ENCODE results near the gene C9orf50. TPM values are rescaled to one million over a fixed set of nuclear protein-coding genes. Genes with fewer than 3 reads are reported as not detected.

C9orf50 gene
- total and polyA plus RNA-seq, 2 experiments from 2014 or later: not detected

DNA sequence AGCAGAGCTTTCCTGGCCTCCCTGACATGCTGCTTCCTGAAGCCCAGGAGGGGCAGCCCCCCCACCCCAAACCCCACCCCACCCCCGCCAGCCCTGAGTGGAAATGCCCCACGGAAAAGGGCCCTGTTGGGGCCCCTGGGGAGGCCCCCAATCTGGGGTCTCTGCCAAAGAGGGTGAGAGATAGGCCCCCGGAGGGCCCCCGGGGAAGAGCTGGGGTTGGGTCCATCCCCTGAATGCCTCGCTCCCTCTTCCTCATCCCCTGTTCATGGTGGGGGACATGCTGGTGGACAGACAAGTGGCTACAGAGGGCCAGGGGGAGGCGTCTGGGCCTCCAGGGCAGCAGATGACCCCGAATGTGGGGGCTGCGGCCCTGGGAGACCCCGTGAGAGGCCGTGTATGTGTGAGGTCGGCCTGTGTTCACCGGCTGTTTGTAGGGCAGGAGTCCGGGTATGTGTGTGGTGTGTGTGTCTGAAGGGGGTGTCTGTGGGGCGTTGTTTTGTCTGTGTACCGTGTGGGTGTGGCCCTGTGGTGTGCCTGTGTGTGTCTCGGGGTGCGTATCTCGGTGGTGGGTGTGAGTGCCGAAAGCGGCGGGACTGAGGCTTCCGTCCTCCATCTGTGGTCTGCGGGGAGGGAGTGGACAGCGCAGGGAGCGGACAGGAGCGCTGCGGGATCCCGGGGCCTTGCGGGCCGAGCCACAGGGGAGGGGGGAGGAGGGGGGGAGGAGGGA is 11.3 kb downstream of the C9orf50 start:
- H3F3A ChIP-seq (replicated peaks; ENCODE audit: low read depth): no peaks in the 10 kb centered on the region; the same call in 1 of the 2 replicates
- H3K4me3 ChIP-seq: peak overlapping the region; percentile 81
- H3K27ac Mint-ChIP-seq: no peak overlapping the region
- H3K4me3 Mint-ChIP-seq: peak overlapping the region; percentile 70
- ATAC-seq: peak; percentile 2; the same call in 2 of the 3 replicates
- H3K27ac ChIP-seq (ENCODE audit: low read depth): no peak overlapping the region
- peaks cover 20% of the 10 kb centered on the region for H3K27me3 Mint-ChIP-seq (ENCODE audit: insufficient read depth, low read depth, poor library complexity)
- H3K36me3 Mint-ChIP-seq (ENCODE audit: low read depth): no peaks in the 10 kb centered on the region
- peaks cover 12% of the 10 kb centered on the region for H3K27me3 ChIP-seq (ENCODE audit: insufficient read depth)
- DNase-seq (ENCODE audit: low spot score): no peak
- no peaks in the 10 kb centered on the region for H3K79me2 ChIP-seq (replicated peaks; ENCODE audit: insufficient read depth)
- no peaks in the 10 kb centered on the region for H3K9me2 ChIP-seq (ENCODE audit: insufficient read depth)
- H4K20me1 ChIP-seq (replicated peaks; ENCODE audit: insufficient read depth): no peaks in the 10 kb centered on the region
- H3K9me3 Mint-ChIP-seq: no peaks in the 10 kb centered on the region
- no peaks in the 10 kb centered on the region for H3K36me3 ChIP-seq (ENCODE audit: insufficient read depth)
- H3K4me1 Mint-ChIP-seq: peaks cover 26% of the 10 kb centered on the region
- H2AFZ ChIP-seq: peak overlapping the region; percentile 43; the same call in 1 of the 2 replicates
- TF ChIP-seq ZNF114 (CRISPR knock-in tag; IDR thresholded peaks at IDR 0.05) (no peak), ETS1 (IDR thresholded peaks at IDR 0.05) (no peak), NANOG (IDR thresholded peaks at IDR 0.05; ENCODE audit: borderline replicate concordance) (no peak), POLR2AphosphoS5 (IDR thresholded peaks at IDR 0.05; ENCODE audit: low read depth) (no peak), STAT1 (IDR thresholded peaks at IDR 0.05; ENCODE audit: unreplicated experiment) (no peak), EZH2 (IDR thresholded peaks at IDR 0.05; ENCODE audit: low read depth, unreplicated experiment) (no peak), JUNB (IDR thresholded peaks at IDR 0.05; ENCODE audit: unreplicated experiment) (no peak), ZNF331 (CRISPR knock-in tag; IDR thresholded peaks at IDR 0.05; ENCODE audit: low read depth) (no peak), REST (IDR thresholded peaks at IDR 0.05; ENCODE audit: unreplicated experiment) (no peak), CREB1 (CRISPR knock-in tag; IDR thresholded peaks at IDR 0.05; ENCODE audit: low read depth) (no peak), EZH2phosphoT487 (IDR thresholded peaks at IDR 0.05; ENCODE audit: unreplicated experiment) (no peak), CTCF (conservative IDR thresholded peaks at IDR 0.05; ENCODE audit: low read depth in 2 of 2) (no peak)
- TF ChIP-seq, protein P1, sequence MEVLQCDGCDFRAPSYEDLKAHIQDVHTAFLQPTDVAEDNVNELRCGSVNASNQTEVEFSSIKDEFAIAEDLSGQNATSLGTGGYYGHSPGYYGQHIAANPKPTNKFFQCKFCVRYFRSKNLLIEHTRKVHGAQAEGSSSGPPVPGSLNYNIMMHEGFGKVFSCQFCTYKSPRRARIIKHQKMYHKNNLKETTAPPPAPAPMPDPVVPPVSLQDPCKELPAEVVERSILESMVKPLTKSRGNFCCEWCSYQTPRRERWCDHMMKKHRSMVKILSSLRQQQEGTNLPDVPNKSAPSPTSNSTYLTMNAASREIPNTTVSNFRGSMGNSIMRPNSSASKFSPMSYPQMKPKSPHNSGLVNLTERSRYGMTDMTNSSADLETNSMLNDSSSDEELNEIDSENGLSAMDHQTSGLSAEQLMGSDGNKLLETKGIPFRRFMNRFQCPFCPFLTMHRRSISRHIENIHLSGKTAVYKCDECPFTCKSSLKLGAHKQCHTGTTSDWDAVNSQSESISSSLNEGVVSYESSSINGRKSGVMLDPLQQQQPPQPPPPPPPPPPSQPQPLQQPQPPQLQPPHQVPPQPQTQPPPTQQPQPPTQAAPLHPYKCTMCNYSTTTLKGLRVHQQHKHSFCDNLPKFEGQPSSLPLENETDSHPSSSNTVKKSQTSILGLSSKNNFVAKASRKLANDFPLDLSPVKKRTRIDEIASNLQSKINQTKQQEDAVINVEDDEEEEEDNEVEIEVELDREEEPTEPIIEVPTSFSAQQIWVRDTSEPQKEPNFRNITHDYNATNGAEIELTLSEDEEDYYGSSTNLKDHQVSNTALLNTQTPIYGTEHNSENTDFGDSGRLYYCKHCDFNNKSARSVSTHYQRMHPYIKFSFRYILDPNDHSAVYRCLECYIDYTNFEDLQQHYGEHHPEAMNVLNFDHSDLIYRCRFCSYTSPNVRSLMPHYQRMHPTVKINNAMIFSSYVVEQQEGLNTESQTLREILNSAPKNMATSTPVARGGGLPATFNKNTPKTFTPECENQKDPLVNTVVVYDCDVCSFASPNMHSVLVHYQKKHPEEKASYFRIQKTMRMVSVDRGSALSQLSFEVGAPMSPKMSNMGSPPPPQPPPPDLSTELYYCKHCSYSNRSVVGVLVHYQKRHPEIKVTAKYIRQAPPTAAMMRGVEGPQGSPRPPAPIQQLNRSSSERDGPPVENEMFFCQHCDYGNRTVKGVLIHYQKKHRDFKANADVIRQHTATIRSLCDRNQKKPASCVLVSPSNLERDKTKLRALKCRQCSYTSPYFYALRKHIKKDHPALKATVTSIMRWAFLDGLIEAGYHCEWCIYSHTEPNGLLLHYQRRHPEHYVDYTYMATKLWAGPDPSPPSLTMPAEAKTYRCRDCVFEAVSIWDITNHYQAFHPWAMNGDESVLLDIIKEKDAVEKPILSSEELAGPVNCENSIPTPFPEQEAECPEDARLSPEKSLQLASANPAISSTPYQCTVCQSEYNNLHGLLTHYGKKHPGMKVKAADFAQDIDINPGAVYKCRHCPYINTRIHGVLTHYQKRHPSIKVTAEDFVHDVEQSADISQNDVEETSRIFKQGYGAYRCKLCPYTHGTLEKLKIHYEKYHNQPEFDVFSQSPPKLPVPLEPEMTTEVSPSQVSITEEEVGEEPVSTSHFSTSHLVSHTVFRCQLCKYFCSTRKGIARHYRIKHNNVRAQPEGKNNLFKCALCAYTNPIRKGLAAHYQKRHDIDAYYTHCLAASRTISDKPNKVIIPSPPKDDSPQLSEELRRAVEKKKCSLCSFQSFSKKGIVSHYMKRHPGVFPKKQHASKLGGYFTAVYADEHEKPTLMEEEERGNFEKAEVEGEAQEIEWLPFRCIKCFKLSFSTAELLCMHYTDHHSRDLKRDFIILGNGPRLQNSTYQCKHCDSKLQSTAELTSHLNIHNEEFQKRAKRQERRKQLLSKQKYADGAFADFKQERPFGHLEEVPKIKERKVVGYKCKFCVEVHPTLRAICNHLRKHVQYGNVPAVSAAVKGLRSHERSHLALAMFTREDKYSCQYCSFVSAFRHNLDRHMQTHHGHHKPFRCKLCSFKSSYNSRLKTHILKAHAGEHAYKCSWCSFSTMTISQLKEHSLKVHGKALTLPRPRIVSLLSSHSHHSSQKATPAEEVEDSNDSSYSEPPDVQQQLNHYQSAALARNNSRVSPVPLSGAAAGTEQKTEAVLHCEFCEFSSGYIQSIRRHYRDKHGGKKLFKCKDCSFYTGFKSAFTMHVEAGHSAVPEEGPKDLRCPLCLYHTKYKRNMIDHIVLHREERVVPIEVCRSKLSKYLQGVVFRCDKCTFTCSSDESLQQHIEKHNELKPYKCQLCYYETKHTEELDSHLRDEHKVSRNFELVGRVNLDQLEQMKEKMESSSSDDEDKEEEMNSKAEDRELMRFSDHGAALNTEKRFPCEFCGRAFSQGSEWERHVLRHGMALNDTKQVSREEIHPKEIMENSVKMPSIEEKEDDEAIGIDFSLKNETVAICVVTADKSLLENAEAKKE (CRISPR knock-in tag; IDR thresholded peaks at IDR 0.05): no peak
- peaks cover 8% of the 10 kb centered on the region; the same call in 1 of the 2 replicates for H3K4me1 ChIP-seq (ENCODE audit: insufficient read depth)
- H3K4me2 ChIP-seq: peak overlapping the region; percentile 74

All from GM23338 (cell line).